CD4-positive, alpha-beta T cell treated with Interleukin-17A for 4 hours (primary cell): Measurements from ENCODE around the gene BAG5.
A peak's percentile ranks its signal among the peaks of the same experiment; 100 is the strongest.

Source experiments
- DNase-seq: peaks from one replicate; pipeline ENCODE4 v3.0.0-alpha.2; 2020; ENCODE audit warnings: mixed read lengths

The BAG5 gene

GRCh38 chr14:103546652-103547454 lies 15.6 kb downstream of the BAG5 start:
- DNase-seq, result peak; percentile 86

DNA sequence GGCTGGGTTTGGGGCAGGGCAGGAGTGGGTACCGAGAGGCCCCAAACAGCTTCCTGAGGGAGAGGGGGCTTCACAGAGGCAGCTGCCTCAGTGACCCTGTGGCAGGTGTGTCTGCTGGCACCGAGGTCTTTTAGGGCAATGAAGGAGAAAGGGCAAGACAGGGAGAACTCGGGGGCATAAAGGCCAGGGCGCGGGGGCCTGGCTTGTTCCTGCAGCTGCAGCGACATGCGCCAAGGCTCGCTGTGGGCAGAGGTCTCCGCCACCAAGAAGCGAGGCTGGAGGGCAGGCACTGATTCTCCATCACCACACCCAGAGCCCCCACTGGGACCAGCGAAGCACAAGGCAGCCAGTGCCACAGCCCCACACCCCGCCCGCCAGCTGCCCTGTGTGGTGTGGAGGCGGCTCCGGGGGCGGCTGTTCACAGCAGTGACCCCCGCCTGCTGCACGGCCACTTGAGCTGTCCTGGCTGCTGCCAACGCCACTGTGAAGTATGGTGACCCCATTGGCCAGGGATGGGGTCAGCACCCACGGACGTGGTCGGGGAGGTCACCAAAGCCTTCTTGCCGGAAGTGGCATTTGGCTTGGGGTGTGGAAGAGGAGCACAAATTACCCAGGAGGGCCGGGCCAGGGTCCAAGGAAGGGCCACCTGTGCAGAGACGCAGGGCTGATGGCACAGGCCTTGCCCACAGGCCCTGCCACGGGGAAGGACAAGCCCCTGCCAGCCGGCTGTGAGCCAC lies 16.4 kb downstream of the BAG5 start:
- no peak for DNase-seq

GRCh38 chr14:103545219-103545914 lies 17.1 kb downstream of the BAG5 start:
- no peak for DNase-seq

GRCh38 chr14:103544388-103545218 lies 17.9 kb downstream of the BAG5 start:
- no peak for DNase-seq

DNA sequence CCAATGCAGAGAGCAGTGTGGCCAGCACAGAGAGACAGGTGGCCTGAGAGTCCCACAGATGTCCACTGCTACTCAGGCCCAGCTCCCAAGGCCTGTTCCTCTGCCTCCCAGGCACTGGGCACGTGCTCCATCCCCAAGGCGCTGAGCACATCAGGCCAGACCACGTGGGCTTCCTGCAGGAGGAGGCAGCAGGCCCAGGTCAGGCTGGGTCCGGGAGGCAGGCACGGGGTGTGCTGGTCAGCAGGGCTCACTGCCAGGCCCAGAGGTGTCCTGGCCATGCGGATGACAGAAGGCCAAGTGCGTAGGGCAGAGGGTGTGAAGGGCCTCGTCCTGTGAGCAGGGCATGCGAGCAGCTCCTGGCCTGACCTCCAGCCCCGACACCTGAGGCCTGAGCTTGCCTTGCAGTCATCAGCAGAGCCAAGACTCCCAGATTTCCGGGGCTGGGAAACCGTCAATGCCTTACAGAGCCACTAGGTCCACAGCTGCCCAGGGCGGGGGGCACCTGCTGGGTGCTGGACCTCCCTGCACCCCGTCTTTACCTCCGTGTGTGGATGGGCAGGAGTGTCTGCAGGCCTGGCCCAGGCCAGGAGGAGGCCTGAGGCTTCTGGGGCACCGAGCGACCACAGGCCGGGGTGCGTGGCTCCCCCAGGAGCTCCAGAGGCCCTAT lies 18.6 kb downstream of the BAG5 start:
- no peak for DNase-seq

- DNase-seq, result no peak
These were observed 19.3 kb downstream of the BAG5 start for GRCh38 chr14:103543140-103543539.

GRCh38 chr14:103542605-103543088 lies 19.8 kb downstream of the BAG5 start:
- DNase-seq, result no peak

DNA sequence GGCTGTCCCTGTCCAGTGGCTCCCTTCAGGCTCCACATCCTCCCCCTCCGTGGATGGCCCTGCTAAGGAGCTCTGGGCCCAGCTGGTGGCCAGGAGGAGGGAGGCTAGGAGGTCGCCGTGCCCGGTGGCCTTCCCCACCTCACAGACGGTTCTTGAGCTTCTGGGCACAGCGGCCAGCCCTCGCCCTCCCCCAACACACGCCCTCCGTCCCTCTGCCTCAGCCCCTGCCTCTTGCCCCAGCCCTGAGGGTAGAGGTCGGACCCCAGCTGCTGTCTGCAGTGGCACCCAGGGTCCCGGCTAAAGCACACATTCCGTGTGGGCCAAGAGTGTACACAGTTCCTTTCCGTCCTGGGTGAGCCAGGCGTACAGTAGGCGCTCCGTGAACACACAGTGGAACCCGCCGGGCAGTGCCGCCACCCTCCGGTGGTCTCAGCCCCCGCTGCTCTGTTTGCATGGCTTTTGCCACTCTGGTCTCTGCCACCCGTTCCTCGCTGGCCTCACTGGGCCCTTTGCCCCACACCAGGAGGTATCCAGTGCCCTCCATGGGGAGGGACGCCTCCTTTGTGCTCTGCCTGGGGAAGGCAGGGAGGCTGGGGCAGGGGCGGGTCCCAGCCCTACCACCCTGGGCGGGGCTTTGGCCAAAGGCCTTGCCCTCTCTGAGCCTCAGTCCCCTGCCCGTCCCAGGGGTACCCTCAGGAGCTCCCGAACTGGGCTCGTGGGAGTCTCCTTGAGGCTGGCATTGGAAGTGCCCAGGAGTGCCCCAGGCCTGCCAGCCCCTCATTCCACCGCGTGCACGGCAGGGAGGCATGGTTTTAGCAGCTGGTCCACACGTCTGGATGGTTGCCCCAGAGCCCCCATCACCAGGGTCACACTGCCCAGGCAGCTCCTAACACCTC lies 20.5 kb downstream of the BAG5 start:
- DNase-seq, result no peak

- DNase-seq, result no peak
These were observed 21.4 kb downstream of the BAG5 start for GRCh38 chr14:103540821-103541708.

GRCh38 chr14:103539056-103539825 lies 23.2 kb downstream of the BAG5 start:
- no peak for DNase-seq

DNA sequence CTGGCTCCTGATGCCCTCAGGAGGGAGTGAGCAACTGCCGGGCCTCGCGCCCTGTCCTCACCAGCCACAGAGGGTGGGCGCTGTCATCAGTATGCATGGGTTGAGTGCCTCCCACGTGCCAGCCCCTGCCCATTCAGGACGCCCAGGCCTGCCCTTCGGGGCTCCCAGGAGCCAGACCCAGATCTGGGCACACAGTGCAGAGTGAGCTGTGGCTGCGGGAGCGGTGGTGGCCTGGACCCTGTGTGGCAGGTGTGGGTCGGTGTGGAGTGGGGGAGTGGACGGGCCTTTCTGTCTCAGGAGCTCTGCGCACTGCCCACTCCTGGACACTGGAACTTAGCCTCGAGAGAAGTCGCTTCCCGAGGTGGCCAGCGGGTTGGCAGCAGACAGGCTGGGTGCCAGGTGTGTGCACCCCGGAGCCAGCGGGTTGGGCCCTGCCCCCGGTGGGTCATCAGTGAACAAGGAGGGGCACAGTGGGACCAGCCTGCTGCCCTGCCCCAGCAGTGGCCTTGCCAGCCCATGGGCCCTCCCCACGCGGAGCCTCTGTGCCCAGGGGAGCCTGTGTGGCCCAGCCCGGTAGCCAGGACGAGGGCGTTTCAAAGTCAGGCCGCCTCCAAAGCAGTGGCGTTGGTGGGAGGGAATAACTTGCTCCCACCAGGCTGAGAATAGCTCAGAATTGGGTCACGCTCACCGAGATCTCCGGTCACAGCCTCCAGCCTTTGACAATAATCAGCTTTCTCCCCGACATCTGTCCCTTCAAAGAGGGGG lies 24.0 kb downstream of the BAG5 start:
- no peak for DNase-seq

DNA sequence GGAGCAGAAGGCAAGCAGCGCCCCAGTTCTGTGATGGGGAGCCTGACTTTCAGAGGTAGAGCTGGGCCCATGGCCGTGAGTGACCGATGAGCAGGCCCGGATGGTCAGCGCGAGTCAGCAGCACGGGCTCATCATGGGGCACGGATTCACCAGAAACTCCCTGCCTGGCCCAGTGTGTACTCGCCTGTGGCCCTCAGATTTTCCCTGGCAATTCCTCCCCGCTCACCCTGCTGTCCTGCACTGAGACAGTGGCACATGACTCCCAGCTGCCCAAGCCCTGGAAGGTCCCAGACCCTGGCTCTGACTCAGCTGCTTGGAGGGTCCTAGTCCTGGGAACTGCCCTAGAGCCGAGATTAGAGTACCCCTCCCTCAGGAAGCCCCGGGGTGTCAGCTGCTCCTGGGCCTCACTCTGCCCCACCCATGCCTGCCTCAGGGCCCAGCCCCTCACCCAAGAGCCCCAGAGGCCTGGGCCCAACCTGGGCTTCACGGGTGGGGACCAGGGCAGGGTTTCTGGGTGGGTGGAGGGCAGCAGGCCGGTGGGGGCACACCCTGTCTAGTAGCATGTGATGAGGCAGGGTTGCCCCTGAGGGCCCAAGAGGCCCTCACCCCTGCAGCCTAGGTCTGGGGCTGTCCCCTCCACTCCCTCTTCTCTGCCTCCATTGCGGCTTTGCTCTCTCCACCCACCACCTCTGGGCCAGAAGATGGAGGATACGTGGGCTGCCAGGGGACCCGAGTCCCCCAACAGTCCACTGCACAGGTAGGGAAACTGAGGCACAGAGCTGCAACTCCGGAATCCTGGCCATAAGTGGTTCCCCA lies 25.1 kb downstream of the BAG5 start:
- DNase-seq, result no peak

- no peak for DNase-seq
These were observed 25.8 kb downstream of the BAG5 start for GRCh38 chr14:103536693-103537092.

DNA sequence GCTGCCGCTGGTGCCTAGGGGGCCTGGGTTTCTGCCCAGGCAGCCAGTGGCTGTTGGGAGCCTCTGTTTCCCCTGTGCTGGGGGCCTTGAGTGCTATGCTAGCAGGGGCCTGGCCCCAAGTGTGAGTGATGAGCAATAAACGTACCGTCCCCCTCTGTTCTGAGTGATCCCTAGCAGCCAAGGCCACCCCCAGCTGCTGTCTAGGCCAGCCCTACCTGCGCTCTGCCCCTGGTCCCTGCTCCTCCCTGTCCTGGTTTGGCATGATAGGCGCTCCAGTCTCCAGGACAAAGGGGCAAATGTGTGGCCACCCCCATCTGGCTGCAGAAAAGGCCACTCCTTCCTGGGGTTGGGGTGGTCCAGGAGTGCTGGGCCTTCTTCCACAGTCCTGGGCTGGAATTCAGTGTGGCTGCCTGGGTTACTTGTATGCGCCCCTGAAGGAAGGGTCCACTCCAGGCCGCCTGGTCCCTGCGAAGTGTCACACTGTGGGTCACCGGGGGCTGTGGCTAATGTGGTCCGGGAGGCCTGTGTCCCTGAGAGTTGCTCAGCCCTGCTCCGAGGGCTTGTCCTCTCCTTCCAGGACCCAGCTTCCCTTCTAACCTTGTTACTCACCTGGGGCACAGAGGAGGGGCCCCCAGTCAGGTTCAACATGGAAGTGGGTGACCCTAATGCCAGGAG lies 26.4 kb downstream of the BAG5 start:
- DNase-seq, result no peak

- no peak for DNase-seq
These were observed 27.2 kb downstream of the BAG5 start for GRCh38 chr14:103535081-103535890.

GRCh38 chr14:103534576-103535061 lies 27.8 kb downstream of the BAG5 start:
- DNase-seq, result no peak
